Neural progenitor cell (in vitro differentiated cells): ENCODE results near the gene STAG3. TPM values are rescaled to one million over a fixed set of nuclear protein-coding genes. Genes with fewer than 3 reads are reported as not detected.
"Not testable (repeated sequence)": the region's sequence is repeated elsewhere in the genome, so short reads cannot be mapped to it uniquely, and the experiment has no call there.

Experiments used
- DNase-seq: peaks from one replicate; pipeline ENCODE4 v3.0.0-alpha.2; 2016; ENCODE audit warnings: low spot score
- H2AFZ ChIP-seq: fragments of 200-600 bp; sonication (generic); replicated peaks from 2 replicates; pipeline ENCODE4 v1.6.1; 2016; ENCODE audit warnings: antibody characterized with exemption
- H3F3A ChIP-seq: fragments of 200-600 bp; sonication (generic); 2 replicates; pipeline ENCODE4 v1.6.1; 2016; ENCODE audit warnings: antibody characterized with exemption, low read depth
- H3K27ac ChIP-seq: fragments of 200-600 bp; sonication (generic); 2 replicates; pipeline ENCODE4 v1.5.1; 2016; ENCODE audit warnings: mild to moderate bottlenecking
- H3K27me3 ChIP-seq: fragments of 200-600 bp; sonication (generic); 2 replicates; pipeline ENCODE4 v1.6.1; 2016; ENCODE audit warnings: mild to moderate bottlenecking, moderate library complexity
- H3K36me3 ChIP-seq: fragments of 200-600 bp; sonication (generic); 2 replicates; pipeline ENCODE4 v1.5.1; 2016
- H3K4me1 ChIP-seq: fragments of 200-600 bp; sonication (generic); 2 replicates; pipeline ENCODE4 v1.6.1; 2016; ENCODE audit warnings: mixed run types
- H3K4me2 ChIP-seq: fragments of 200-600 bp; sonication (generic); 2 replicates; pipeline ENCODE4 v1.6.1; 2016
- H3K4me3 ChIP-seq: fragments of 200-600 bp; sonication (generic); 2 replicates; pipeline ENCODE4 v1.5.1; 2016
- H3K79me2 ChIP-seq: fragments of 200-600 bp; sonication (generic); 2 replicates; pipeline ENCODE4 v1.6.1; 2016; ENCODE audit warnings: low read depth
- H3K9ac ChIP-seq: fragments of 200-600 bp; sonication (generic); 2 replicates; pipeline ENCODE4 v1.6.1; 2016
- H3K9me3 ChIP-seq: fragments of 200-600 bp; sonication (generic); 2 replicates; pipeline ENCODE4 v1.5.1; 2016; ENCODE audit warnings: low read depth
- H4K20me1 ChIP-seq: fragments of 200-600 bp; sonication (generic); 2 replicates; pipeline ENCODE4 v1.6.1; 2016; ENCODE audit warnings: low read depth
- H3K27ac Mint-ChIP-seq: 3 replicates; pipeline ENCODE4 v1.8.0; 2021; ENCODE audit warnings: mixed read lengths
- H3K27me3 Mint-ChIP-seq: 2 replicates; pipeline ENCODE4 v1.8.0; 2022; ENCODE audit warnings: low read depth, mild to moderate bottlenecking, inconsistent platforms, moderate library complexity, mixed read lengths; ENCODE audit not compliant: insufficient read depth
- H3K36me3 Mint-ChIP-seq: 3 replicates; pipeline ENCODE4 v1.8.0; 2021; ENCODE audit warnings: mixed read lengths
- H3K4me1 Mint-ChIP-seq: 3 replicates; pipeline ENCODE4 v1.8.0; 2021; ENCODE audit warnings: mixed read lengths
- H3K4me3 Mint-ChIP-seq: 3 replicates; pipeline ENCODE4 v1.8.0; 2021; ENCODE audit warnings: mild to moderate bottlenecking, moderate library complexity, mixed read lengths
- H3K9me3 Mint-ChIP-seq: 3 replicates; pipeline ENCODE4 v1.8.0; 2020; ENCODE audit warnings: mixed read lengths
- CTCF ChIP-seq: fragments of 200-600 bp; sonication (generic); IDR thresholded peaks from 2 replicates; pipeline ENCODE4 v1.5.1; 2017; ENCODE audit warnings: antibody characterized with exemption, mild to moderate bottlenecking
- EZH2 ChIP-seq: fragments of 200-600 bp; sonication (generic); IDR thresholded peaks from 2 replicates; pipeline ENCODE4 v1.6.1; 2017; ENCODE audit warnings: antibody characterized with exemption, mild to moderate bottlenecking, moderate library complexity
- EZH2phosphoT487 ChIP-seq: fragments of 200-600 bp; sonication (generic); IDR thresholded peaks from 2 replicates; pipeline ENCODE4 v1.6.1; 2017; ENCODE audit warnings: antibody characterized with exemption
- total RNA-seq: library from RNA; depleted of rRNA; stranded (reverse); fragments of >200 nt; gene quantifications from 2 replicates; pipeline ENCODE4 v1.2.3, GENCODE V29; 2015; ENCODE audit warnings: low replicate concordance

STAG3 gene
- total RNA-seq, 1 donor from 2014 or later = 0.58 TPM

- Histone ChIP-seq H3K9me3 (no peaks in the 10 kb centered on the region), H3K36me3 (no peaks in the 10 kb centered on the region), H4K20me1 (no peaks in the 10 kb centered on the region), H3K9ac (no peak overlapping the region), H3K79me2 (no peaks in the 10 kb centered on the region), H3K27ac (no peak overlapping the region), H3K27me3 (no peaks in the 10 kb centered on the region), H3K4me3 (no peak overlapping the region), H3K4me2 (no peak overlapping the region), H3F3A (peaks cover 13% of the 10 kb centered on the region), H2AFZ (no peak overlapping the region), H3K4me1 (peaks cover 9% of the 10 kb centered on the region)
- TF ChIP-seq CTCF = no peak
- no peak for TF ChIP-seq EZH2
- TF ChIP-seq EZH2phosphoT487 = no peak
- Mint-ChIP-seq H3K9me3 (no peaks in the 10 kb centered on the region), H3K4me3 (no peak overlapping the region), H3K27me3 (peaks cover 3% of the 10 kb centered on the region), H3K36me3 (peaks cover 3% of the 10 kb centered on the region), H3K4me1 (peaks cover 14% of the 10 kb centered on the region), H3K27ac (no peak overlapping the region)
- no peak for DNase-seq
These were observed 44.9 kb downstream of the STAG3 start for GRCh38 chr7:100222445-100223132.

- H3F3A ChIP-seq = peaks cover 13% of the 10 kb centered on the region
- H3K27ac Mint-ChIP-seq, H3K36me3 Mint-ChIP-seq, H3K79me2 ChIP-seq, H4K20me1 ChIP-seq, H3K9ac ChIP-seq, H3K9me3 ChIP-seq, H3K27me3 ChIP-seq, H3K4me3 ChIP-seq, H3K4me3 Mint-ChIP-seq, DNase-seq, H3K27ac ChIP-seq, H3K27me3 Mint-ChIP-seq, H3K9me3 Mint-ChIP-seq, H3K4me2 ChIP-seq, H2AFZ ChIP-seq, H3K4me1 ChIP-seq, H3K36me3 ChIP-seq: not testable (repeated sequence)
- peaks cover 12% of the 10 kb centered on the region for H3K4me1 Mint-ChIP-seq
These were observed 45.7 kb downstream of the STAG3 start for GRCh38 chr7:100223376-100223927.

- peaks cover 12% of the 10 kb centered on the region for H3K4me1 Mint-ChIP-seq
- not testable (repeated sequence) for H3K36me3 ChIP-seq, DNase-seq
These were observed 47.2 kb downstream of the STAG3 start for GRCh38 chr7:100224891-100225290.

GRCh38 chr7:100234660-100235317 is 57.1 kb downstream of the STAG3 start:
- H3K27me3 Mint-ChIP-seq, H3K4me3 ChIP-seq, H2AFZ ChIP-seq, H3K27ac Mint-ChIP-seq, H3K4me2 ChIP-seq, H3K36me3 ChIP-seq, H3F3A ChIP-seq, H3K27ac ChIP-seq, H3K9me3 ChIP-seq, H3K79me2 ChIP-seq, H3K9ac ChIP-seq, H4K20me1 ChIP-seq, H3K27me3 ChIP-seq, H3K9me3 Mint-ChIP-seq, H3K4me1 ChIP-seq, DNase-seq, H3K4me3 Mint-ChIP-seq: not testable (repeated sequence)
- H3K4me1 Mint-ChIP-seq = peaks cover 14% of the 10 kb centered on the region
- peaks cover 20% of the 10 kb centered on the region for H3K36me3 Mint-ChIP-seq

More at GRCh38 chr7:100224891-100225290, 47.2 kb downstream of the STAG3 start:
- H2AFZ ChIP-seq, H3K27me3 ChIP-seq, H3K4me3 Mint-ChIP-seq, H3K9ac ChIP-seq, H3K4me1 ChIP-seq, H3K4me2 ChIP-seq, H4K20me1 ChIP-seq, H3K36me3 Mint-ChIP-seq, H3K9me3 ChIP-seq, H3K4me3 ChIP-seq, H3K27ac ChIP-seq, H3K9me3 Mint-ChIP-seq, H3K27me3 Mint-ChIP-seq, H3K79me2 ChIP-seq, H3K27ac Mint-ChIP-seq: not testable (repeated sequence)
- peaks cover 13% of the 10 kb centered on the region for H3F3A ChIP-seq

- H3K79me2 ChIP-seq = peaks cover 34% of the 10 kb centered on the region
- H3K4me2 ChIP-seq, H3K4me3 ChIP-seq, H3K27ac Mint-ChIP-seq, H3K27me3 ChIP-seq, H3K36me3 ChIP-seq, H4K20me1 ChIP-seq, H3K4me1 ChIP-seq, H3K27me3 Mint-ChIP-seq, H3K27ac ChIP-seq, H3K4me3 Mint-ChIP-seq, H3K9me3 ChIP-seq, H3F3A ChIP-seq, H3K9ac ChIP-seq, H3K9me3 Mint-ChIP-seq, H2AFZ ChIP-seq, DNase-seq: not testable (repeated sequence)
- Mint-ChIP-seq H3K4me1 (peaks cover 24% of the 10 kb centered on the region), H3K36me3 (peaks cover 11% of the 10 kb centered on the region)
These were observed 62.3 kb downstream of the STAG3 start for GRCh38 chr7:100239975-100240374.

GRCh38 chr7:100243385-100243784 is 65.7 kb downstream of the STAG3 start:
- peaks cover 42% of the 10 kb centered on the region for H3K4me1 Mint-ChIP-seq
- not testable (repeated sequence) for H3K27ac Mint-ChIP-seq, H3K27me3 ChIP-seq, DNase-seq, H3K4me2 ChIP-seq, H3K9ac ChIP-seq, H3K4me3 Mint-ChIP-seq, H3K9me3 Mint-ChIP-seq, H2AFZ ChIP-seq, H3K27ac ChIP-seq, H3K27me3 Mint-ChIP-seq, H3K4me3 ChIP-seq, H3K9me3 ChIP-seq, H3K36me3 ChIP-seq
- peaks cover 23% of the 10 kb centered on the region for H4K20me1 ChIP-seq
- H3K79me2 ChIP-seq = peaks cover 41% of the 10 kb centered on the region
- H3K36me3 Mint-ChIP-seq = peaks cover 11% of the 10 kb centered on the region
- peaks cover 21% of the 10 kb centered on the region for H3F3A ChIP-seq
- H3K4me1 ChIP-seq = peaks cover 19% of the 10 kb centered on the region
